ENCODE measurements around the gene TSPEAR. TPM values are rescaled to one million over a fixed set of nuclear protein-coding genes. Genes with fewer than 3 reads are reported as not detected.
"Not testable (repeated sequence)": the region's sequence is repeated elsewhere in the genome, so short reads cannot be mapped to it uniquely, and the experiment has no call there.

Gene TSPEAR
- total RNA-seq, 4 donors from 2014 or later, result not detected

DNA sequence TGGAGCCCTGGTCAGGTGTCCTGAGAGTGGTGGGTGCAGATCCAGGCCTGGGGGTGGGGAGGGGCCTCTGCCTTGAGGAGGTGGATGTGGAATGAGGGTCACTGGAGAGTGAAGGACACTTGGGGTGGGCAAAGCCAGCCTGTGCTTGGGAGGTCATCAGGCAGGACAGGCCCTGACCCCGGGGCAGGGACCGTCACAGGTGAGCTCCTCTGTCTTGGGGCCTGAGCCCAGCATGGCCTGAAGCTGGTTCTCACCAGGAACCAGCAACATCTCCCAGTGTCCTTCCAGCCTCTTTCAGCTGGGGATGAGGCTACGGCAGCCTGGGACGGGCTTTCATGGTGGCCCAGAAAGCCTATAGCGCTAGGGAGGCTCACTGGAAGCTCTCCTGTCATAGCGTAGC, 159.2 kb downstream of the TSPEAR start:
- in situ Hi-C loops (cut with MboI; ENCODE audit: low pct_ligation_motif_present in 1 of 4, low pct_unique_long_range_greater_than_20kb in 1 of 4, low sequenced_read_pairs in 3 of 4) (no loop called here), intact Hi-C loops (cut with DNase I; ENCODE audit: low total_unique reads) (no loop called here)
- Histone ChIP-seq H3K27me3 (peaks cover 37% of the 10 kb centered on the region), H3K36me3 (no peaks in the 10 kb centered on the region), H3K4me3 (no peak overlapping the region), H3K9me3 (no peaks in the 10 kb centered on the region), H3K27ac (no peak overlapping the region), H3K4me1 (no peaks in the 10 kb centered on the region)
- DNase-seq, result peak; percentile 3
- 90% methylated on average over 4 of the region's 6 CpGs; no CpG with 5 or more reads in 1 of the 2 donors for WGBS, 2 donors (ENCODE audit: low coverage in 1 of 2)
- TF ChIP-seq EP300 (IDR thresholded peaks at IDR 0.05; ENCODE audit: low read depth) (no peak), POLR2A (IDR thresholded peaks at IDR 0.05) (no peak), POLR2AphosphoS5 (IDR thresholded peaks at IDR 0.05) (no peak)
- TF ChIP-seq, protein P1, sequence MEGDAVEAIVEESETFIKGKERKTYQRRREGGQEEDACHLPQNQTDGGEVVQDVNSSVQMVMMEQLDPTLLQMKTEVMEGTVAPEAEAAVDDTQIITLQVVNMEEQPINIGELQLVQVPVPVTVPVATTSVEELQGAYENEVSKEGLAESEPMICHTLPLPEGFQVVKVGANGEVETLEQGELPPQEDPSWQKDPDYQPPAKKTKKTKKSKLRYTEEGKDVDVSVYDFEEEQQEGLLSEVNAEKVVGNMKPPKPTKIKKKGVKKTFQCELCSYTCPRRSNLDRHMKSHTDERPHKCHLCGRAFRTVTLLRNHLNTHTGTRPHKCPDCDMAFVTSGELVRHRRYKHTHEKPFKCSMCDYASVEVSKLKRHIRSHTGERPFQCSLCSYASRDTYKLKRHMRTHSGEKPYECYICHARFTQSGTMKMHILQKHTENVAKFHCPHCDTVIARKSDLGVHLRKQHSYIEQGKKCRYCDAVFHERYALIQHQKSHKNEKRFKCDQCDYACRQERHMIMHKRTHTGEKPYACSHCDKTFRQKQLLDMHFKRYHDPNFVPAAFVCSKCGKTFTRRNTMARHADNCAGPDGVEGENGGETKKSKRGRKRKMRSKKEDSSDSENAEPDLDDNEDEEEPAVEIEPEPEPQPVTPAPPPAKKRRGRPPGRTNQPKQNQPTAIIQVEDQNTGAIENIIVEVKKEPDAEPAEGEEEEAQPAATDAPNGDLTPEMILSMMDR (IDR thresholded peaks at IDR 0.05), result no peak

DNA sequence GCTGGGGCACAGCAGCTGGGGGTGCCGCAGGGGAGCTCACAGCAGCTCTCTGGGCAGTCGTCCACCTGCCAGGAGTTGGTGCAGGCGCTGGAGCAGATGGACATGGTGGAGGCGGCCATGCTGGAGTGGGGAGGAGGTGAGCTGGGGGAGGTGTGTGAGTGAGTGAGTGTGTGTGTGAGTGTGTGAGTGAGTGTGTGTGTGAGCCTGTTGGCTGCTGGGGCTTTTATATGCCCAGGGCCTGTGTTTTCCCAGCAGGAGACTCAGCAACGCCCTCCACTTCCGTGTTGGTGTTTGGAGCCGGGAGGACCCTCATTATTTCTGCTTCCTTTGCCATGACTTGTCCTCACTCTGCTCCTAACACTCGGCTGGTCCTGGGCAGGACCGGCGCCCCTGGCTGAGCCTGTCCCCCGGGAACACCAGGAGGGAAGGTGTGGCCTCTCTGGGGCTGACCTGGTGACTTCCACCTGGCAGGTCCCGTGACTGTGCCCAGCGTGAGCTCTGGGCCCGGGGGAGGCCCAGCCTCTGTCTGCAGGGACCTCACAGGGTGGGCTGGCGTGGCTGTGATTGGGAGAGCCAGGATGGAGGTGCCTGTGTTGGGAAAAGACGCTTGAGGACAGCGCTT, 159.9 kb downstream of the TSPEAR start, which contains the start of gene KRTAP10-2:
Gene KRTAP10-2, minus strand, starts transcription at position 166 of the 622 bp plus-strand sequence. Its CDS starts 47 bp downstream, at position 119.
- DNase-seq, result peak; percentile 3
- Histone ChIP-seq H3K9me3 (no peaks in the 10 kb centered on the region), H3K4me1 (no peaks in the 10 kb centered on the region), H3K36me3 (no peaks in the 10 kb centered on the region), H3K27me3 (peaks cover 34% of the 10 kb centered on the region), H3K4me3 (no peak within 1 kb of the TSS), H3K27ac (no peak within 1 kb of the TSS)
- TF ChIP-seq POLR2AphosphoS5 (IDR thresholded peaks at IDR 0.05), result no peak
- TF ChIP-seq, protein P1 (IDR thresholded peaks at IDR 0.05), result no peak
- no peak for TF ChIP-seq POLR2A (IDR thresholded peaks at IDR 0.05)
- TF ChIP-seq EP300 (IDR thresholded peaks at IDR 0.05; ENCODE audit: low read depth), result no peak
- intact Hi-C loops (cut with DNase I; ENCODE audit: low total_unique reads) (no loop called here), in situ Hi-C loops (cut with MboI; ENCODE audit: low pct_ligation_motif_present in 1 of 4, low pct_unique_long_range_greater_than_20kb in 1 of 4, low sequenced_read_pairs in 3 of 4) (no loop called here)
- WGBS, 2 donors (ENCODE audit: low coverage in 1 of 2), result 62 to 72% methylated on average over 3 to 16 of the region's 17 CpGs

DNA sequence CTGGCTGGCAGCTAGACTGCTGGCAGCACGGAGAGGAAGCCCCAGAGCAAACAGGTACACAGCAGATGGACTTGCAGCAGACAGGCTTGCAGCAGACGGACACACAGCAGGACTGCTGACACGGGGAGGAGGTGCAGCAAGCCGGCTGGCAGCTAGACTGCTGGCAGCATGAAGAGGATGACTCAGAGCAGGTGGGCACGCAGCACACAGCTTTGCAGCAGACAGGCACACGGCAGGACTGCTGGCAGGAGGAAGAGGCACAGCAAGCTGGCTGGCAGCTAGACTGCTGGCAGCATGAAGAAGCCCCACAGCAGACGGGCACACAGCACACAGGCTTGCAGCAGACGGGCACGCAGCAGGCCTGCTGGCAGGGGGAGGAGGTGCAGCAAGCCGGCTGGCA, 160.6 kb downstream of the TSPEAR start:
- no peak overlapping the region for H3K27ac ChIP-seq
- TF ChIP-seq, protein P1 (IDR thresholded peaks at IDR 0.05), result no peak
- TF ChIP-seq POLR2A (IDR thresholded peaks at IDR 0.05), result no peak
- no peak for TF ChIP-seq POLR2AphosphoS5 (IDR thresholded peaks at IDR 0.05)
- no peak for TF ChIP-seq EP300 (IDR thresholded peaks at IDR 0.05; ENCODE audit: low read depth)
- H3K4me1 ChIP-seq, result no peaks in the 10 kb centered on the region
- DNase-seq, result peak; percentile 4
- WGBS, 2 donors (ENCODE audit: low coverage in 1 of 2), result 0 to 46% methylated on average over 1 to 7 of the region's 10 CpGs
- intact Hi-C loops (cut with DNase I; ENCODE audit: low total_unique reads), result no loop called here
- peaks cover 28% of the 10 kb centered on the region for H3K27me3 ChIP-seq
- no peaks in the 10 kb centered on the region for H3K9me3 ChIP-seq
- in situ Hi-C loops (cut with MboI; ENCODE audit: low pct_ligation_motif_present in 1 of 4, low pct_unique_long_range_greater_than_20kb in 1 of 4, low sequenced_read_pairs in 3 of 4), result no loop called here
- no peak overlapping the region for H3K4me3 ChIP-seq
- no peaks in the 10 kb centered on the region for H3K36me3 ChIP-seq

DNA sequence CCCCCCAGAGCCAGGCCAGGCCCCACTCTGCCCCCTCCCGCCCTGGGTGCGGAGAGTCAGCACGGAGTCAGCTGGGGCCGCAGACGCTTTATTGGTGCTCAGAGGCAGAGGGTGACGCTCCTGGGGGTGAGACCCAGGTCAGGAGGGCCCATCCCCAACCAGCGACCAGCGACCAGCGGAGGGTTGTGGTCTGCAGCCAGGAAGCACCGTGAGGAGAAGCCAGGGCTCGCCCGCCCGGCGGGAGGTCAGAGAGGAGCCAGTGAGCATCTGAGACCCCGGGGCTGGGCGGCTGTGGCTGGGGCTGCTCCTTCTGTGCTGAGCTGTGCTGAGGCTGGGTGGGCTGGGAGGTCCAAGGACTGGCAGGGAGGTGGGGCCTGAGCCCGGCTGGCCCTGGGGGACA, 161.1 kb downstream of the TSPEAR start:
- H3K4me1 ChIP-seq; intact Hi-C loops (cut with DNase I; ENCODE audit: low total_unique reads); H3K27ac ChIP-seq; H3K4me3 ChIP-seq; H3K36me3 ChIP-seq; H3K9me3 ChIP-seq; in situ Hi-C loops (cut with MboI; ENCODE audit: low pct_ligation_motif_present in 1 of 4, low pct_unique_long_range_greater_than_20kb in 1 of 4, low sequenced_read_pairs in 3 of 4): not testable (repeated sequence)
- WGBS, 2 donors (ENCODE audit: low coverage in 1 of 2), result 17 to 65% methylated on average over 1 to 14 of the region's 17 CpGs
- peak; percentile 3 for DNase-seq
- H3K27me3 ChIP-seq, result peaks cover 23% of the 10 kb centered on the region
